Transverse colon (tissue), 4 donors: ENCODE results near the gene EML1. TPM values are rescaled to one million over a fixed set of nuclear protein-coding genes. Genes with fewer than 3 reads are reported as not detected.

ENCODE experiments used
- DNase-seq: peaks from one replicate; pipeline ENCODE4 v3.0.0-alpha.2; 2019
- H3K27ac ChIP-seq, 4 donors: fragments of 200-600 bp; sonication (generic); 2 replicates each; pipeline ENCODE4 v1.5.1; 2016 to 2018; ENCODE audit warnings: inconsistent platforms in 4 of 4
- H3K27me3 ChIP-seq: fragments of 200-600 bp; sonication (generic); 2 replicates; pipeline ENCODE4 v1.5.1; 2017; ENCODE audit warnings: inconsistent platforms
- H3K36me3 ChIP-seq, 4 donors: fragments of 200-600 bp; sonication (generic); 2 replicates each; pipeline ENCODE4 v1.5.1; 2017 to 2019; ENCODE audit warnings: inconsistent platforms in 4 of 4
- H3K4me1 ChIP-seq, 4 donors: fragments of 200-600 bp; sonication (generic); 2 replicates each; pipeline ENCODE4 v1.5.1; 2017 to 2020; ENCODE audit warnings: inconsistent platforms in 4 of 4
- H3K4me3 ChIP-seq, 4 donors: fragments of 200-600 bp; sonication (generic); 1 replicate in 1 of 4; 2 replicates in 3 of 4; pipeline versions ENCODE4 v1.5.1 to v1.6.1; 2017 to 2019; ENCODE audit warnings: inconsistent platforms in 4 of 4
- H3K9me3 ChIP-seq, 2 donors: fragments of 200-600 bp; sonication (generic); 2 replicates each; pipeline ENCODE4 v1.5.1; 2017 to 2019; ENCODE audit warnings: inconsistent platforms in 2 of 2
- CTCF ChIP-seq, 5 experiments: fragments of 200-600 bp in 3 of 5; fragments of 450-650 bp in 2 of 5; sonication (generic) in 3 of 5; IDR thresholded peaks; 1 replicate in 2 of 5; 2 replicates in 3 of 5; pipeline ENCODE4 v1.5.1; 2016 to 2017; ENCODE audit warnings: antibody characterized with exemption in 5 of 5, inconsistent platforms in 3 of 5, mild to moderate bottlenecking in 2 of 5, moderate library complexity in 1 of 5
- EP300 ChIP-seq: sonication (generic); formaldehyde crosslinking; IDR thresholded peaks from one replicate; pipeline ENCODE4 v1.6.1; 2017; ENCODE audit warnings: antibody characterized with exemption, low read depth
- POLR2A ChIP-seq: fragments of 450-650 bp; IDR thresholded peaks from one replicate; pipeline ENCODE4 v1.6.1; 2016; ENCODE audit warnings: antibody characterized with exemption, mild to moderate bottlenecking, moderate library complexity
- POLR2AphosphoS5 ChIP-seq, 3 donors: sonication (generic); formaldehyde crosslinking; IDR thresholded peaks; one replicate each; pipeline ENCODE4 v1.6.1; 2016; ENCODE audit warnings: antibody characterized with exemption in 3 of 3
- WGBS, 2 donors: methylation state at CpG; one replicate each; pipeline ENCODE4 v1.1.5; 2018; ENCODE audit warnings: low coverage in 1 of 2; 5-methylcytosine and 5-hydroxymethylcytosine counted together
- in situ Hi-C, 4 donors: fragments of 200-750 bp; cut with MboI; loops; one replicate each; pipeline versions ENCODE4 v1.15.0 to v1.15.1; 2017; ENCODE audit warnings: low sequenced_read_pairs in 3 of 4, low pct_ligation_motif_present in 1 of 4, low pct_unique_long_range_greater_than_20kb in 1 of 4
- intact Hi-C: fragments of 100-400 bp; cut with DNase I; formaldehyde crosslinking; loops from one replicate; pipeline ENCODE4 v1.15.1; 2023; ENCODE audit warnings: low total_unique reads
- total RNA-seq, 4 donors: library from RNA; depleted of rRNA; stranded (reverse); fragments of >200 nt; gene quantifications; one replicate each; pipeline ENCODE4 v1.1.0, GENCODE V29; 2016

The EML1 gene
- total RNA-seq, 4 donors from 2014 or later, result 16.8 to 59.5 (median 21.9) TPM

GRCh38 chr14:99815696-99816095 lies 22.5 kb downstream of the EML1 start:
- Histone ChIP-seq H3K27me3 (no peaks in the 10 kb centered on the region), H3K27ac (no peak overlapping the region), H3K4me1 (no peaks in the 10 kb centered on the region), H3K4me3 (no peak overlapping the region), H3K36me3 (no peaks in the 10 kb centered on the region), H3K9me3 (no peaks in the 10 kb centered on the region)
- intact Hi-C loops (loop anchor here (10.0 kb wide), 1 partner anchor 59 kb away; no protein-coding TSS in a partner anchor), in situ Hi-C loops (no loop called here)
- WGBS, 2 donors, result 38 to 46% methylated on average over 6 of the region's 6 CpGs
- no peak for DNase-seq
- TF ChIP-seq POLR2AphosphoS5 (IDR thresholded peaks at IDR 0.05) (no peak), EP300 (no peak), CTCF (IDR thresholded peaks at IDR 0.05) (no peak), POLR2A (no peak)

DNA sequence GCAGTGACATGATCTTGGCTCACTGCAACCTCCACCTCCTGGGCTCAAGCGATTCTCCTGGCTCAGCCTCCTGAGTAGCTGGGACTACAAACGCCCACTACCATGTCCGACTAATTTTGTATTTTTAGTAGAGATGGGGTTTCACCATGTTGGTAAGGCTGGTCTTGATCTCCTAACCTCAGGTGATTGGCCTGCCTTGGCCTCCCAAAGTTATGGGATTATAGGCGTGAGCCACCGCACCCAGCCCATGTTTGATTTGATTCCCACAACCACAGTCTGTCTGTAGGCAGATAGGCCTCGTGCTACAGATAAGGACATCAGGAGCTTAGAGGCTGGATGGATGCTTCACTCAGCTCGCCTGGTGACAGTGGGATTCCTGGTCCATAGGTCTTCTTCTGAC lies 23.0 kb downstream of the EML1 start:
- 64% methylated on average over 7 of the region's 7 CpGs; no CpG with 5 or more reads in 1 of the 2 donors for WGBS, 2 donors
- no peaks in the 10 kb centered on the region for H3K4me1 ChIP-seq
- H3K27me3 ChIP-seq, result no peaks in the 10 kb centered on the region
- DNase-seq, result no peak
- no peaks in the 10 kb centered on the region for H3K36me3 ChIP-seq
- no peak for TF ChIP-seq EP300
- no peak overlapping the region for H3K27ac ChIP-seq
- H3K4me3 ChIP-seq, result no peak overlapping the region
- no peaks in the 10 kb centered on the region for H3K9me3 ChIP-seq
- in situ Hi-C loops, result no loop called here
- intact Hi-C loops, result loop anchor here (10.0 kb wide), 1 partner anchor 59 kb away; no protein-coding TSS in a partner anchor

DNA sequence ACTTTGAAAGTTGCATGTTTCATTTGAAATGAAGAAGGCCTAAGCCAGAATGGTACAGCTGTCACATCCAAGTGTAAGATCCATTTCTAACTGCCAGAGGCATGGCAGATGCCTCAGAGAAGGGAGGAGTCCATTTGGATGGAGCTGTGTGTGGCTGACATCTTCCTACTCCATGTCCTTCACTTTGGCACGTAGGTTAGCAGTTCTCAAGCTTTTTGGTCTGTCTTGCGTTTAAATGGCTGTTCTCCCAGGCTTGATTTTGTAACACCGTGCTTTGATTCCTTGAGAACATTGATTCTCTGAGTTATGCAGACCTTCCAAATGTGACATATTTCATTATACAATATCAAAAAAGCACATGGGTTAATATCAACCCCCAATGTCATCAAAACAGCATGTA lies 23.4 kb downstream of the EML1 start:
- H3K27ac ChIP-seq, result no peak overlapping the region
- in situ Hi-C loops, result no loop called here
- H3K27me3 ChIP-seq, result no peaks in the 10 kb centered on the region
- no peak for DNase-seq
- H3K9me3 ChIP-seq, result no peaks in the 10 kb centered on the region
- intact Hi-C loops, result loop anchor here (10.0 kb wide), 1 partner anchor 58 kb away; no protein-coding TSS in a partner anchor
- H3K36me3 ChIP-seq, result no peaks in the 10 kb centered on the region
- no peak overlapping the region for H3K4me3 ChIP-seq
- WGBS, 2 donors, result 56 to 80% methylated on average over 2 to 3 of the region's 3 CpGs
- no peak for TF ChIP-seq EP300
- no peak for TF ChIP-seq POLR2A
- TF ChIP-seq CTCF (IDR thresholded peaks at IDR 0.05), result no peak
- TF ChIP-seq POLR2AphosphoS5 (IDR thresholded peaks at IDR 0.05), result no peak
- H3K4me1 ChIP-seq, result no peaks in the 10 kb centered on the region

GRCh38 chr14:99817331-99817730 lies 24.1 kb downstream of the EML1 start:
- no peak overlapping the region for H3K4me3 ChIP-seq
- 85 to 86% methylated on average over 9 to 10 of the region's 10 CpGs for WGBS, 2 donors
- H3K27me3 ChIP-seq, result no peaks in the 10 kb centered on the region
- in situ Hi-C loops, result no loop called here
- H3K36me3 ChIP-seq, result no peaks in the 10 kb centered on the region
- H3K9me3 ChIP-seq, result no peaks in the 10 kb centered on the region
- intact Hi-C loops, result loop anchor here (10.0 kb wide), 1 partner anchor 57 kb away; no protein-coding TSS in a partner anchor
- no peaks in the 10 kb centered on the region for H3K4me1 ChIP-seq
- no peak overlapping the region for H3K27ac ChIP-seq
- DNase-seq, result no peak
- TF ChIP-seq POLR2AphosphoS5 (IDR thresholded peaks at IDR 0.05) (no peak), EP300 (no peak), CTCF (IDR thresholded peaks at IDR 0.05) (no peak), POLR2A (no peak)

- Histone ChIP-seq H3K9me3 (no peaks in the 10 kb centered on the region), H3K4me3 (no peak overlapping the region), H3K27ac (no peak overlapping the region), H3K36me3 (no peaks in the 10 kb centered on the region), H3K4me1 (peaks cover 0 to 6% (median 0%) of the 10 kb centered on the region in 4 donors), H3K27me3 (no peaks in the 10 kb centered on the region)
- in situ Hi-C loops, result no loop called here
- 76 to 78% methylated on average over 7 to 11 of the region's 11 CpGs for WGBS, 2 donors
- intact Hi-C loops, result loop anchor here (10.0 kb wide), 1 partner anchor 56 kb away; no protein-coding TSS in a partner anchor
- TF ChIP-seq EP300, result no peak
- no peak for TF ChIP-seq POLR2A
- TF ChIP-seq POLR2AphosphoS5 (IDR thresholded peaks at IDR 0.05), result no peak
- TF ChIP-seq CTCF (IDR thresholded peaks at IDR 0.05), result no peak
- DNase-seq, result no peak
These were observed 25.4 kb downstream of the EML1 start for GRCh38 chr14:99818503-99819036.
